IPS DF 6.9 (cell line): ENCODE data around the gene PLD6.

Experiments used
- DNase-seq: peaks from one replicate; pipeline ENCODE4 v3.0.0-alpha.2; 2013; ENCODE audit warnings: low read depth, low spot score
- H3K27ac ChIP-seq: one replicate; pipeline ENCODE4 v1.5.1; 2013; ENCODE audit warnings: low read length, control low read depth
- H3K27me3 ChIP-seq: 2 replicates; pipeline ENCODE4 v1.6.1; 2013; ENCODE audit warnings: mild to moderate bottlenecking, low read length; ENCODE audit not compliant: control insufficient read depth, insufficient read depth
- H3K36me3 ChIP-seq: 2 replicates; pipeline ENCODE4 v1.6.1; 2013; ENCODE audit warnings: low read length; ENCODE audit not compliant: control insufficient read depth, insufficient read depth
- H3K4me1 ChIP-seq: 2 replicates; pipeline ENCODE4 v1.6.1; 2013; ENCODE audit warnings: low read length; ENCODE audit not compliant: control insufficient read depth, insufficient read depth
- H3K4me3 ChIP-seq: 2 replicates; pipeline ENCODE4 v1.5.1; 2013; ENCODE audit warnings: mild to moderate bottlenecking, low read length
- H3K9me3 ChIP-seq: 2 replicates; pipeline ENCODE4 v1.6.1; 2013; ENCODE audit warnings: low read length, inconsistent platforms; ENCODE audit not compliant: control insufficient read depth, insufficient read depth
- WGBS: extraction: QIAGEN DNeasy Blood & Tissue Kit; methylation state at CpG from one replicate; pipeline ENCODE4 v1.1.7; 2013; ENCODE audit warnings: mixed read lengths, missing lambda C conversion rate; ENCODE audit not compliant: insufficient read length, insufficient coverage; 5-methylcytosine and 5-hydroxymethylcytosine counted together

PLD6 gene

DNA sequence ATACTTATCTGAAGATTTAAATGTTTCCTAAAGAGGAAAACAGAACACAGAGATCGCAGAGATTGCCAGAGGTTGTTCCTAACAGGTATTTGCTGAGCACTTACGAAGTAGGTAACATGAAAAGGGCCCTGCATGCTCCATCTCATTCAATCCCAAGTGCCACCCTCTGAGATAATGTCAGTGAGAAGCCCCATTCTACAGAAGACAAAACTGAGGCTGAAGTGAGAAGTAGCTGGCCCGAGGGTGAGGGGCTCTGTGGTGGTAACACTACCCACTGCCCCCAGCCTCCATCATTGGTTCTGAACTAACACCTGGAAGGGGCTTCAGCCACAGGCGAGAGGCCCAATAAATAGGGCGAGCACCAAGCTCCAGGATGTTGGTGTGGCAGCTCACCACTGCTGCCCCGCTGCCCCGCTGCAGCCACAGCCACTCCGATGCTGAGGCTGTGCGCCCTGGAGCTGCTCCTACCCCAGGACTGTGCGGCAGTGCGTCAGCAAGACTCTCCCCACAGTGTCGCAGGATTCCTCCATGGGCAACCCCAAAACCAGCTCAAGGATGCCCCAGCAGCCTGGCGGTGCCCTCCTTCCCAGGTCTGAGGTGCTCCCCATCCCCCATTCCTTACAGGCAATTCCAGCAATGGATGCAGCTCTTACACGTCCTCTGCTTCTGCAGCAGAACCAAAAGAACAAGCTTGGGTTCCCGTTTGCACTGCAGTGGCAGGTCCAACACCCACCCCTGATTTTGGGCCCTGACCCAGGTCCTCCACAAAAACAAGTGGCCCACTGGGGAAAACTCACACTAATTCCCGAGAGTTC is 20.5 kb upstream of the PLD6 start:
- Histone ChIP-seq H3K27ac (no peak overlapping the region), H3K36me3 (peaks cover 38% of the 10 kb centered on the region), H3K9me3 (no peaks in the 10 kb centered on the region), H3K27me3 (no peaks in the 10 kb centered on the region), H3K4me3 (no peak overlapping the region), H3K4me1 (no peaks in the 10 kb centered on the region)
- WGBS, result no CpG with 5 or more reads among the region's 16 CpGs
- DNase-seq, result no peak

DNA sequence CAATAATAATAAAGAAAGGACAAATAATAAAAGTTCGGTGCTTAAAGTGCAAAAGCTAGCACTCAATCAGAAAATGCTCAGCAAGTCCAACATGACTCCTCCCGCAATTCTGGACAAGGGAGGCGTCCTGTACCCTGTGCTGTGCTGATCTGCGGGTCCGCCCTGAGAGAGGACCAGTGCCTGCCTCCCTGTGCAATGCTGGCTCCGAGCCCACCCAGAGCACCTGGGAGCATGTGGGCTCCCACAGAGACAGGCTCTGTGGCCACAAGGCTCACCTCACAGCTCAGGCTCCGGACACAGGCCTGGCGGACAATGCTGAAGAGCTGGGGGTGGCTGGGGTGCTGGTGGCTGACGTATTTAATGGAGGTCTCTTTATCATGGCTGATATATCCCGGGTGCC is 19.8 kb upstream of the PLD6 start:
- H3K27me3 ChIP-seq, result no peaks in the 10 kb centered on the region
- DNase-seq, result no peak
- no peaks in the 10 kb centered on the region for H3K4me1 ChIP-seq
- H3K9me3 ChIP-seq, result no peaks in the 10 kb centered on the region
- no peak overlapping the region for H3K27ac ChIP-seq
- no CpG with 5 or more reads among the region's 10 CpGs for WGBS
- peaks cover 38% of the 10 kb centered on the region for H3K36me3 ChIP-seq
- no peak overlapping the region for H3K4me3 ChIP-seq

DNA sequence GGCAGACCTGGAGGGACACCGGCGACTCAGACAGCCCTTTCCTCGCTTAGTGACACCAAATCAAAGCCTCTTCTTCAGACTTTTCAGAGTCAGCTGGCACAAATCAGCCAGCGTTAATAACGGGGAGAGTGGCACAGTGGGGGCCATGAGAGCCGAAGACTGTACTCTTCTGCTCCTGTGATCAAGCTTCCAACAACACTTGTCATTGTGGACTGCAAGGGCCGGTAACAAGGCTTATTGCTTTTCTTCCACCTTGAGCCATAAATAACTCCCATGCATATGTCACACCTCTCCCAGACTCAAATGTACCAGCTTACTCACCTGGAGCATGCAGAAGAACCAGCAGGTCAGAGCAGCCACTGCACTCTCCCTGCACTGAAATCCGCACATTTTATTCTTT is 18.0 kb upstream of the PLD6 start:
- no peak overlapping the region for H3K27ac ChIP-seq
- no peaks in the 10 kb centered on the region for H3K9me3 ChIP-seq
- no peaks in the 10 kb centered on the region for H3K4me1 ChIP-seq
- H3K4me3 ChIP-seq, result no peak overlapping the region
- DNase-seq, result no peak
- peaks cover 39% of the 10 kb centered on the region for H3K36me3 ChIP-seq
- WGBS, result no CpG with 5 or more reads among the region's 8 CpGs
- H3K27me3 ChIP-seq, result no peaks in the 10 kb centered on the region

DNA sequence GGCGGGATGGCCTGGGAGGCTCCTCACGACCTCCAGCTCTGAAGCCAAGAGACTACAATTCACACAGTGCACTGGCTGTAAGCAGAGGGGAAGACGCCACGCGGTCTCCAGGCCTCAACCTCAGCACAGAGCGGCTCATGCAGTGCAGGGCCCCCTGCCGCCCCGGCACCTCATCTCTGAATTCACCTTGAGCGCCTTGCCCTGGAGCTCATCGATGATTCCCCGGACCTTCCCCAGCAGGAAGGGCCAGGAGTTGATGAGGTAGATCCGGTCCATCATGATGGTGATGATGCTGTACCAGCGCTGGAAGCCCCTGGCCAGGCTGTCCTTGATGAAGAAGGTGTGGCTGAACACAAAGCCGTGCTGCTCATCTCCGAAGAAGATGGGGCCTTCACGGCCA is 17.6 kb upstream of the PLD6 start:
- H3K36me3 ChIP-seq, result peaks cover 43% of the 10 kb centered on the region
- no peaks in the 10 kb centered on the region for H3K4me1 ChIP-seq
- no peak overlapping the region for H3K4me3 ChIP-seq
- no peaks in the 10 kb centered on the region for H3K9me3 ChIP-seq
- no peak for DNase-seq
- WGBS, result no CpG with 5 or more reads among the region's 16 CpGs
- H3K27me3 ChIP-seq, result no peaks in the 10 kb centered on the region
- no peak overlapping the region for H3K27ac ChIP-seq

DNA sequence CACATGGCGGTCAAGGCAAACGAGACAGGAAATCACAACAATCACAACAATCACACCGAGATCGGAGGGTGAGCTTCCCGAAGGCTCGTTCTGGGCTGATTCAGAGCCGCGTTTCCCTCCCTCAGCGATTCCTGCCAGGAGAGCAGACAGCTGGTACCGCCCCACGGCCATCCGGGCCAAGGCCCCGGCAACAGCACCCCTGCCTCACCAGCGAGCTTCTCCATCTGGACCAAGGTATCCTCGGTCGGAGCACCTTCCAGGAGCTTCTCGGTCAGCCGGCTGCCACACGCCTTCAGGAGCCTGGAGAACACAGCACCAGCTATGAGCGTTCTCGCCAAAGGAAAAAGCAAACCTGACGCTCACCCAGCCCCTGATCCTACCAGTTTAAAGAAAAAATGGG is 15.2 kb upstream of the PLD6 start:
- Histone ChIP-seq H3K27me3 (no peaks in the 10 kb centered on the region), H3K27ac (no peak overlapping the region), H3K4me3 (no peak overlapping the region), H3K9me3 (no peaks in the 10 kb centered on the region), H3K4me1 (no peaks in the 10 kb centered on the region), H3K36me3 (peaks cover 33% of the 10 kb centered on the region)
- WGBS, result no CpG with 5 or more reads among the region's 22 CpGs
- DNase-seq, result no peak

DNA sequence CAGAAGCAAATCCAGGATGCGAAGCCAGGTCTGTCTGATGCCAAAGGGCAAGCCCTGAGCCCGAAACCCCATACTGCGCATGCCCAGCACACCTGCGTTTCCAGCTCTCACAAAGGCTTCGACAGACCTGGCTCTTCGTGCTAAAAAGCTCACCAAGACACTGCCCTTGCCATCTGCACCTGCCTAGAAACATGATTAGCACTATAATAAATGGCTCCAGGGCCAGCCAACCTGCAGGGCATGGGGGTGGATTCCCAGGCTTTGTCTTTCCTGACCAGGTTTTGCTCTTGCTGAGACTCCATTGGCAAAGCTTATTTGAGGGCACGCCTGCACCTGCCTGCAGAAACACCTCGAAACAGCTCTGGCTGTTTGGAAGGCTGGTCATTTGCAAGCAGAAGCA is 14.4 kb upstream of the PLD6 start:
- WGBS, result no CpG with 5 or more reads among the region's 8 CpGs
- DNase-seq, result no peak
- Histone ChIP-seq H3K4me3 (no peak overlapping the region), H3K27me3 (no peaks in the 10 kb centered on the region), H3K9me3 (no peaks in the 10 kb centered on the region), H3K4me1 (no peaks in the 10 kb centered on the region), H3K36me3 (peaks cover 36% of the 10 kb centered on the region), H3K27ac (no peak overlapping the region)

DNA sequence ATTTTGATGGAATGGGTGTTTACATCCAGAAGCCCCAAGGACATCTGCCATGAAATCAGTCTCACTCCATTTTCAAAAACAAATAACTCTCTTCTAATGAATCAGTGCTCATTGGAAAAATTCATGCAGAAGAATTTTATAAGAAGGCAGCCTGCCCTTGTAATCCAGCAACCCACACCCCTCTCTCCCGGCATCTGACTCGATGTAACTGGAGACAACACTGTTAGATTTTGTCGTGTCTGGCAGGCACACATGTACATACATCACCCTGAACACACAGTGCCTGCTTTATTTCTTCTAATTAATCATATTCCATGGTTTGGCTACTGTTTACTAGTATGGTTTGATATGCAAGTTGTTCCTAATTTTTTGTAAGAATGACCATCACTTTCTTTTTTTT is 11.9 kb upstream of the PLD6 start:
- Histone ChIP-seq H3K4me3 (no peak overlapping the region), H3K36me3 (peaks cover 36% of the 10 kb centered on the region), H3K9me3 (no peaks in the 10 kb centered on the region), H3K27me3 (no peaks in the 10 kb centered on the region), H3K4me1 (no peaks in the 10 kb centered on the region), H3K27ac (no peak overlapping the region)
- no peak for DNase-seq
- no CpG with 5 or more reads among the region's 3 CpGs for WGBS

DNA sequence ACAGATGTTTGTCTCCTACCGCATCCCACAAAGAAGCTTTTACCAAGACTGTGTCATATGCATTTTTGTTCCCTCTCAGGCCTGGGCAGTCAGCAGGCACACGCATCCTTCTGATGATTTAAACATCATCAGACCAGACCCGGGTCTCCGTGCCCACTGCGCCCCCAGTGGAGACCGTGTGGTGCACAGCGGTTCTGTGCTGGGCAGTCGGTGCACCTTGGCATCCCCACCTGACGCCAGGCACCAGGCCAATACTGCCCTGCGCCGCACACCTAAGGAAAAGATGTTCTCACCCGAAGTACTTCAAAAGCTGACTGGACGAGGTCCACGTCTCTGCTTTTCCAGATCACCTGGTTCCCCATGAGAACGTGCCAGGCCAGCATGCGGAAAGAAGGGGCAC is 10.6 kb upstream of the PLD6 start:
- H3K4me3 ChIP-seq, result no peak overlapping the region
- WGBS, result no CpG with 5 or more reads among the region's 16 CpGs
- DNase-seq, result no peak

DNA sequence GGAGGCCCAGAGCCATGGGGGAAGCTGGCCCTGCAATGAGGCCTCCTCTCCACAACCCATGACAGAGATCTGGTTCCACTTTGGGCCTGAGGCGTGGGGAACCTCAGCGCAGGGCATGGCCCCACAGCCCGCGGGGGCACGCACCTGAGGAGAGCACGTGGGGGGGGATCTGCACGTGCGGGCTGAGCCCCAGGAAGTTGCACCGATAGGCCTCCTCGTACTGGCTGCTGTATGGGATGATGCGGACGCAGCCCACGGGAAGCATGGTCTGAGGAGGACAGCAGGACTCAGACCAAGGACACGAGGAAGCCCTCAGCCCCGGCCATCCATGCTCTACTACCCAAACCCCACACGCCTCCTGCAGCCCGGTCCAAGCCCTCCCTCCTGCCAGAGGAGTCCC is 10.1 kb upstream of the PLD6 start:
- WGBS, result no CpG with 5 or more reads among the region's 17 CpGs
- H3K9me3 ChIP-seq, result no peaks in the 10 kb centered on the region
- H3K4me1 ChIP-seq, result no peaks in the 10 kb centered on the region
- H3K36me3 ChIP-seq, result peaks cover 30% of the 10 kb centered on the region
- no peaks in the 10 kb centered on the region for H3K27me3 ChIP-seq
- DNase-seq, result no peak
- H3K4me3 ChIP-seq, result no peak overlapping the region; the same call in 1 of the 2 replicates
- H3K27ac ChIP-seq, result no peak overlapping the region

More for the DNA sequence above, 10.6 kb upstream of the PLD6 start:
- Histone ChIP-seq H3K27me3 (no peaks in the 10 kb centered on the region), H3K27ac (no peak overlapping the region), H3K36me3 (peaks cover 32% of the 10 kb centered on the region), H3K9me3 (no peaks in the 10 kb centered on the region), H3K4me1 (no peaks in the 10 kb centered on the region)

DNA sequence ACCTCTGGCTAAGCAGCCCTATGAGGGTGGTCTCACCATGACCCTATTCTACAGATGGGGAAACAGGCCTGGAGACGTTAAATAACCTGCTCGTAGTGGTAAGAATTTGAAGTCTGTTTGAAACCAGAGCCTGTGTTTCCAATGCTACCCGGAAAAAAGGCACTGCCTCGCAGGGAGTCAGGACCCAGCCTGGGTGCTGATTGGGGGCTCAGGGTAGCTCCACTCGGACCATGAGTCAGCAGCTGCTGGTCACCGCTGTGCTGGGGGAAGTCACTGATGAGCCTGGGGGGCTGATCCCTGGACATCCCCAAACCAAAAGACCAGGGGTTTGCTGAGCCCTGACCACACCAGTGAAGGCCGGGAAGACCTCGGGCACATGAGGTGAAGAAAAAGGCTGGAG is 9.4 kb upstream of the PLD6 start:
- H3K27me3 ChIP-seq, result no peaks in the 10 kb centered on the region
- DNase-seq, result no peak
- H3K36me3 ChIP-seq, result peaks cover 30% of the 10 kb centered on the region
- no peak overlapping the region for H3K27ac ChIP-seq
- H3K9me3 ChIP-seq, result no peaks in the 10 kb centered on the region
- H3K4me3 ChIP-seq, result no peak overlapping the region
- WGBS, result no CpG with 5 or more reads among the region's 8 CpGs
- H3K4me1 ChIP-seq, result no peaks in the 10 kb centered on the region
